ENCODE results near the gene CFAP90.
A peak's percentile ranks its signal among the peaks of the same experiment; 100 is the strongest.

CFAP90 gene

GRCh38 chr5:7850395-7851239 lies at the start of gene CFAP90:
TSS of gene CFAP90 (minus strand) at chr5:7851133. CDS start at chr5:7851021, 112 bp downstream.
- Histone ChIP-seq H3K4me3 (ENCODE audit: low read depth, low read length) (peak within 1 kb of the TSS; percentile 73), H3K9ac (peak within 1 kb of the TSS; percentile 63)
- TF ChIP-seq, protein P1, sequence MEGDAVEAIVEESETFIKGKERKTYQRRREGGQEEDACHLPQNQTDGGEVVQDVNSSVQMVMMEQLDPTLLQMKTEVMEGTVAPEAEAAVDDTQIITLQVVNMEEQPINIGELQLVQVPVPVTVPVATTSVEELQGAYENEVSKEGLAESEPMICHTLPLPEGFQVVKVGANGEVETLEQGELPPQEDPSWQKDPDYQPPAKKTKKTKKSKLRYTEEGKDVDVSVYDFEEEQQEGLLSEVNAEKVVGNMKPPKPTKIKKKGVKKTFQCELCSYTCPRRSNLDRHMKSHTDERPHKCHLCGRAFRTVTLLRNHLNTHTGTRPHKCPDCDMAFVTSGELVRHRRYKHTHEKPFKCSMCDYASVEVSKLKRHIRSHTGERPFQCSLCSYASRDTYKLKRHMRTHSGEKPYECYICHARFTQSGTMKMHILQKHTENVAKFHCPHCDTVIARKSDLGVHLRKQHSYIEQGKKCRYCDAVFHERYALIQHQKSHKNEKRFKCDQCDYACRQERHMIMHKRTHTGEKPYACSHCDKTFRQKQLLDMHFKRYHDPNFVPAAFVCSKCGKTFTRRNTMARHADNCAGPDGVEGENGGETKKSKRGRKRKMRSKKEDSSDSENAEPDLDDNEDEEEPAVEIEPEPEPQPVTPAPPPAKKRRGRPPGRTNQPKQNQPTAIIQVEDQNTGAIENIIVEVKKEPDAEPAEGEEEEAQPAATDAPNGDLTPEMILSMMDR (IDR thresholded peaks at IDR 0.05) = peak; percentile 53

DNA sequence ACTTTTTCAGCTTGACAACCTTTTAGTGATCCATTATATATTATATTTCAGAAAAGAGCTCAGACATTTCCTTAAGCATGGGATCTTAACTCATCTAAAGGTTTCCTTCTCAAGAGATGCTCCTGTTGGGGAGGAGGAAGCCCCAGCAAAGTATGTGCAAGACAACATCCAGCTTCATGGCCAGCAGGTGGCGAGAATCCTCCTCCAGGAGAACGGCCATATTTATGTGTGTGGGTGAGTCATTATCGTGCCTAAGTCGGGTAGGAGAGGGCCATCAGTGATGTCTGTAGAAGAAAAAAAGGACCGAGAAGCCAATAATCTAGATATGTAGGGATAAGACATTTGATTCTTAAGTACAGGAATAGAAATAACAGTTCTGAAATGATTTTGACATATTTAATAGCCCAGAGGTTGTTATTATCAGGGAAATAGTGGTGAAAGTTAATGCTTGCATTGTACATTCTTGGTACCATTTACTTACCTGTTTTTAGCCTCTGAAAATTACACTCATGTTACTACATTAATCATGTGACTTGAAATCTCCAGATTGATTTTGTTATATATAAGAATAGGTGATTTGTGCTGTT lies 46.2 kb upstream of the CFAP90 start:
- no peaks in the 10 kb centered on the region for H3K79me2 ChIP-seq
- no peaks in the 10 kb centered on the region for H3K36me3 ChIP-seq (ENCODE audit: control insufficient read depth, insufficient read depth, low read length)
- no peaks in the 10 kb centered on the region for H3K27me3 ChIP-seq (ENCODE audit: control insufficient read depth, insufficient read depth, low read length)
- TF ChIP-seq, protein P1 (IDR thresholded peaks at IDR 0.05) = peak; percentile 18
- H3K4me2 ChIP-seq (ENCODE audit: low read length) = no peak overlapping the region
- H3K4me3 ChIP-seq (ENCODE audit: low read depth, low read length) = no peak overlapping the region
- no peak overlapping the region for H3K27ac ChIP-seq
- no peaks in the 10 kb centered on the region for H3K4me1 ChIP-seq
- no peak overlapping the region for H3K9ac ChIP-seq
- no peaks in the 10 kb centered on the region for H3K9me3 ChIP-seq (ENCODE audit: control insufficient read depth, low read length)
- H2AFZ ChIP-seq = no peak overlapping the region

More at GRCh38 chr5:7850395-7851239, at the start of gene CFAP90:
- Histone ChIP-seq H3K36me3 (ENCODE audit: control insufficient read depth, insufficient read depth, low read length) (no peaks in the 10 kb centered on the region), H3K9me3 (ENCODE audit: control insufficient read depth, low read length) (no peaks in the 10 kb centered on the region), H3K4me1 (peaks cover 16% of the 10 kb centered on the region), H2AFZ (peak within 1 kb of the TSS; percentile 90), H3K79me2 (no peaks in the 10 kb centered on the region), H3K27ac (peak within 1 kb of the TSS; percentile 90), H3K4me2 (ENCODE audit: low read length) (peak within 1 kb of the TSS; percentile 86), H3K27me3 (ENCODE audit: control insufficient read depth, insufficient read depth, low read length) (no peaks in the 10 kb centered on the region)

DNA sequence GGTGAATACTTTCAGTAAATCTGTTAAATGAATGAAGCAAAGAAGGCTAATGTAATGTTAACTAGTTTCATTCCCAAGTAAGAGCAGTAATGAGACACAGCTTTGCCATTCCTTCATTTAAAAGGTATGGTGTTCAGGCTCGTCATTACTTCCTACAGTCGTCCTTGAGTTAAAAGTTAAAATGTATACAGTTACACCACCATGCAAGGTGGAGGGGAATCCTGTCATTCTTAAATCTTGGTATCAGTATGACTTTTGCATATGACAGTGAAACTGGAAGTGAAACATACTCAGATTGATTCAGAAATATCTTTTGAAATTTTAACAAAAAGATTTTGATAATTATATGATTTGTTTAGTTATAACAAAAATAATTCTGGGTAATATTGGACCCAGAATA lies 43.9 kb upstream of the CFAP90 start:
- H3K4me1 ChIP-seq = no peaks in the 10 kb centered on the region
- no peak overlapping the region for H3K4me2 ChIP-seq (ENCODE audit: low read length)
- no peaks in the 10 kb centered on the region for H3K79me2 ChIP-seq
- no peak overlapping the region for H3K9ac ChIP-seq
- no peaks in the 10 kb centered on the region for H3K9me3 ChIP-seq (ENCODE audit: control insufficient read depth, low read length)
- TF ChIP-seq, protein P1 (IDR thresholded peaks at IDR 0.05) = no peak
- no peaks in the 10 kb centered on the region for H3K36me3 ChIP-seq (ENCODE audit: control insufficient read depth, insufficient read depth, low read length)
- no peak overlapping the region for H3K4me3 ChIP-seq (ENCODE audit: low read depth, low read length)
- H2AFZ ChIP-seq = no peak overlapping the region
- H3K27me3 ChIP-seq (ENCODE audit: control insufficient read depth, insufficient read depth, low read length) = no peaks in the 10 kb centered on the region
- no peak overlapping the region for H3K27ac ChIP-seq

- Histone ChIP-seq H3K79me2 (no peaks in the 10 kb centered on the region), H3K4me2 (ENCODE audit: low read length) (no peak overlapping the region), H3K27ac (no peak overlapping the region), H3K4me1 (no peaks in the 10 kb centered on the region), H3K9ac (no peak overlapping the region), H2AFZ (no peak overlapping the region), H3K9me3 (ENCODE audit: control insufficient read depth, low read length) (no peaks in the 10 kb centered on the region), H3K36me3 (ENCODE audit: control insufficient read depth, insufficient read depth, low read length) (no peaks in the 10 kb centered on the region), H3K4me3 (ENCODE audit: low read depth, low read length) (no peak overlapping the region), H3K27me3 (ENCODE audit: control insufficient read depth, insufficient read depth, low read length) (no peaks in the 10 kb centered on the region)
- TF ChIP-seq, protein P1 (IDR thresholded peaks at IDR 0.05) = no peak
These were observed 43.5 kb upstream of the CFAP90 start for GRCh38 chr5:7894439-7894838.
